Pulmonary artery endothelial cell (primary cell): ENCODE data around the gene FASTKD2. TPM values are rescaled to one million over a fixed set of nuclear protein-coding genes. Genes with fewer than 3 reads are reported as not detected.

Experiments used
- DNase-seq: peaks from one replicate; pipeline ENCODE4 v3.0.0-alpha.2; 2011; ENCODE audit warnings: low read depth, low spot score
- total RNA-seq: library from RNA; depleted of rRNA; stranded (reverse); fragments of >200 nt; gene quantifications from 2 replicates; pipeline ENCODE4 v1.2.3, GENCODE V29; 2014

FASTKD2 gene
- 47.2 and 58.1 TPM in 2 replicates for total RNA-seq

DNA sequence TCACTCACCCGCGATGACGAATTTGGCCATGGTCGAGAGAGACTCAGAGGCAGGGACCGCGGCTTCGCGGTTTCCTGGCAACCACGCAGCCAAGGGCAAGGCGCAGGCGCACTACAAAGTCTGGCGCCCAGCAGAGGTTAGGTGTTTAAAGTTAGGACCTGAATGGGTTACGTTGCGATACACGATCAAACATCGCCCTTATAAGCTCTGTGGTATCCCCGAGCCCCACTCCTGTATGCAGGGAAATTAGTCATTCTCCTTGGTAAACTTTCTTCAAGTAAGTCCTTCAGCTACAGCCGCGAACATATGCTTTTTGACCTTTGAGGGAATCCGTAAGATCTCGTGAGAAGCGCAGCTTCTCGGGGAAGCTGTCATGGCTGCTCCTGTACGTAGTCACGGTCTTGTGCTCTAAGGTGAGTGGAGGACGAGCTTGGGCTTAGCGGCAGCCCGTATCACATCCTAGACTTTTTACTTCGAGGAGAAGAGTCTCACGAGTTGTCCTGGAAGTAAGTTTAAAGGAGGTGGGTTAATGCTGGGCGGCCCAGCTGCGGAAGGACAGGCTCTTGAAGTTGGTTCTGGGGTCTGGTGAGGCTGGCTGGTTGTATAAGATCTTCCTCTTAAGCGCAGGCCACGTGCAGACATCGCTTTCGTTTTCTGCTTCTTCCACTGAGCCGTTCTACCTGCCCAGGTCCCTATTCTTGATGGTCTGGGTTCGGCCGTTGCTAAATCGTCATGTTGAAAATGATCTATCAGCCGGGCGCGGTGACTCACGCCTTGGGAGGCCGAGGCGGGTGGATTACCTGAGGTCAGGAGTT, at the start of gene FASTKD2, which contains the start of gene MDH1B:
Gene FASTKD2 (plus strand): TSS at position 365 of the 815 bp plus-strand sequence. CDS start 1,088 bp downstream, outside the sequence.
Gene MDH1B (minus strand): TSS at position 87 of the 815 bp plus-strand sequence. CDS start 57 bp downstream, at position 30.
- DNase-seq, result peak; percentile 84

DNA sequence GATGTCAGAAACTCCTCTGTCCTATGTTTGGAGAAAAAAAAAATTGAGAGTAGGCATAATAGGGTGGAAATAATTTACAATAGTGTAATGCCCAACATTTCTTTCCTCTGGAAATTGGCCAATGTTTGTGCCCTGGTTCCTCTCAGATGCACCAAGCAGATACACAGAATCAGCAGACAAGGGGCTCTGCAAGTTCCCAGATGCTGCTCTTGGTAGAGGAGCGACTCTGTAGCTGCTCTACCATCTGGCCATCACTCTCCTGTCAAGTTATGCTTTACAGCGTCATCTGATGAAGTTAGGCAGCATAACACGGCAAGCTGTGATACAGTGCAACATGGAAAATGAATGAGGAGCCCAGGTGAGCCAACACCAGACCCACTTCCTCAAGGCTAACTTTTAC, 48.8 kb upstream of the FASTKD2 start:
- DNase-seq, result no peak

DNA sequence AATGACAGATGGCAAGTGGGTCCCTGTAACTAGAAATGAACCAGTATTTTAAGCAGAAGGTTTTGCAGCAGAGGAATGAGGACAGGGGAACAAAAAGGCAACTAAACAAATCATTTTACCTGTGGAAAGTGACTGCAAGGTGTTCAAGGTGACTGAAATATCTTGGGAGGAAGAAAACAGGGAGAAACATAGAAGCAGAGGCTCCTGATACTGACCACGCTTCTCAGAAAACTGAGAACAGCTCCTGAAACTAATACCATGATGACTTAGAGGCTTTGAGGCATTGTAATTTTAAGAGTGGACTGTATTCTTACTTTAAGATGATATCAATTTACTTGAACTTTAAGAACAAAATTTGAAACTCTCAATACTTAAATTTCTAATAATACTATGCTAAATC, 47.1 kb upstream of the FASTKD2 start, which contains the start of gene DYTN:
Gene DYTN (minus strand): TSS at position 101 of the 400 bp plus-strand sequence. CDS start 117 bp downstream, outside the sequence.
- DNase-seq, result no peak

DNA sequence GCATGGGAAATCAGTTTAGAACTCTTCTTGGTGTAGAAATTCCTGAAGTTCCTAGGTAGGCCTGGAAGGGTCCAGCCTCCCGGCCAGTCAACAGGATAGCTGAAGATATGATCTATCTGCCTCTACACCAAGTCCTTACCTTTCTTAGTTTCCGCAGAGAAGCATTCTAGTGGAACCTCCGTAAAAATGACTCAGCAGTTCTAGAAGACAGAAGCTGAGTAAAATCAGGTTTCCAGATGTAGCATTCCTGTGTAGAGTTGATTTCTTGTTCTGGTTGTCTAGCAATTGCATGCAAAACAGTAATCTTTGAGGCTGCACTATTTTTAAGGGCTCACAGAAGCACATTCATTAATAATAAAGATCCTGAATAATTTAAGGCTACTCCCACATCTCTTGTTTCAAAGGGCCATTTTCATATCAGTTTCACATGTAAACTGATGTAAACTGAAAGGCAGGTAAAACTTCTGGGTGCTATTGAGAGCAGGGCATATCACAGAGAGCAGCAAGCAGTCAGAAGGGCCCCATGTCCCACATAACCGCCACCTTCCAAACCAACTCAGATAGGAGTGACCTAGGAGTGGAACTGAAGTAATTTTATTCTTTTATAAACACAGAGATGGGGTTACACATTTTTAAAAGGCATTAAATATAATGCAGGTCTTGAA, 44.0 kb upstream of the FASTKD2 start:
- DNase-seq, result no peak

DNA sequence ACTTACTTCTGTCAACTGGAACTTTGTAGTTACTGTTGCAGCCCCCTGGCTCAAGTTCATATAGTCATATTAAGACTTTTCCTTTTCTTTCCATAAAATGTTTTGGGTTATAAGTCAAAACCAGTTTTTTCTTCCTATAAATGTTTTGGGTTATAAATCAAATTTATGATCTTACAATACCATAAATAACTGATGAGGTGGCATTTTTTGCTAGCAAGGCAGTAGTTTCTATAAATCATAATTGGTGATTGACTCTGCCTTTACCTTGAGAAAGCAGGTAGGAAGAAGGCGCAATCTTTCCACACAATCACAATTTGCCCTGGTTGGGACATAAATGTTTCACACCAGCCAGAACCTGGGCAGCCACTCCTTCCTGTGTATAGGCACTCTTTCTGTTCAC, 42.1 kb upstream of the FASTKD2 start:
- DNase-seq, result no peak

DNA sequence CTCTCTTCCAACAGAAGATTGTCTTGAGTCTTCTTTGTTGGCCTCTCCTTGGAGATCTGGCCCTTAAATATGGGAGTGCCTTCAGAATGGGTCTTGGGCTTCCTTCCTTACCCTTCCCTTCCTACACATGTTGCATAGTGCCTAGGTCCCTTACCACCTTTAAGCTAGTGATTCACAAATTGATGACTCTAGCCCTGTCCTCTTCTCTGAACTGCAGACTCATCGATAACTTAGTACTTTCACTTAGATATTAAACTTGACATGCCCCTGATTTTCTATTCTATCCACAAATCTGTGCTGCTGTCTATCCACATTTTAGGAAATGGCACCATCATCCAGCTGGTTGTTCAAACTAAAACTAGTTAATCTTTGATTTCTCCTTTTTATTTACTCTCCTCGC, 38.1 kb upstream of the FASTKD2 start:
- DNase-seq, result no peak

DNA sequence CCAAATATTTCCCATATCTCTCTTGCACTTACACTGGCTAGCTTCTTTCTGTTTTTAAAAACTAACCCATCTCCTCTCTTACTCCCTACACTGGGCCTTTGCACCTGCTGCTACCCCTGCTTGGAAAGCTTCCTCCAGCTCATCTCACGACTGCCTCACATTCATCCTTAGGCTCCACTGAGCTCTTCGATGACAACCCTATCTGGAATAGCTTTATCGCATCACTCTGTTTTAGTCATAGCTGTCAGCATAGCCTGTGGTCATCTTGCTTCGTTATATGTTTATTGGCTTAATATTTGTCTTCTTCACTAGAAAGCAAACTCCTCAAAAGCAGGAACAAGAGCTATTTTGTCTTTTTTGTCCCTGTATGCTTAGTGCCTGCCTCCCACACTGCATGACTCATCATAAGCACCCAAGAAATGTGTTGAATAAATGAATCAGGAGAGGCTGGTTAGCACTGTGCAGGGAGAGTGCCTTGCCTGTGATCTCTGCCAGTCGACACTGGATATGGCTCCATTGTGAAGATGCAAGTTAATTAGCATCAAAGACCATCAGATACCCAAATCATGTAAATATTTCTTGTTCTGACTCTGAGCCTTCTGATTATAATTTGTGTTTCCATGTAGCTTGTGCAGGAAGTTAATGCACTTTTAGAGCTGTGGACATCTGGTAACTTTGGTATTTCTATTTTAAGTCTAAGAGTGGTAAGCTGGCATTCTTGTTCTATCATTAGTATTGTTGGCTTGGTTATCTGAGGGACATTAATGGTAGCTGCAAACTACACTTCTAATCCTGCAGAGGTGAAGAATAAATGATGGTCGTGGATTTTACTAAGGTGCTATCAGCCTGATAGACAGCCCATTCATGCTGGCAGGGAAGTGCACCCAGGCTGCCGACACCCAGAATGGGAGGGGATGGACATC, 36.9 kb upstream of the FASTKD2 start:
- DNase-seq, result no peak

- DNase-seq, result no peak
Measured at GRCh38 chr2:206733341-206733740, 32.1 kb upstream of the FASTKD2 start.

DNA sequence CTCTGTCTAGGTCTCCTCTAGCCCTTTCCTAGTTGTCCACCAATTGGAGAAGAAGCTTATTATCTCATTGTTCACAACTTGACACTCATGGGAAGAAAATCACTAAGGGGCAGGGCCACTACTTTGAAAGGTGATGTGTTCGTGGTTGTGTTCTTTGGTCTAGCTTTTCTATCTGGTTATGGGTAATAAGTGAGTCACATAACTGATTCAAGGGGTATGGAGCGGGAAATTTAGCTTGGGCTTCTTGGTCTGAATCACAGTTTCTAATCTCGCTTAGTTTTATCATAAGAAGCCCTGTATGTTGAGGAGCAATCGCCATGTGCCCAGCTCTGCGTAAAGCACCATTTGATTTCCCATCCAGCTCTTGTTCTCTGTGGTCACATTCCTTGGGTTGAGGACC, 28.5 kb upstream of the FASTKD2 start:
- DNase-seq, result no peak

DNA sequence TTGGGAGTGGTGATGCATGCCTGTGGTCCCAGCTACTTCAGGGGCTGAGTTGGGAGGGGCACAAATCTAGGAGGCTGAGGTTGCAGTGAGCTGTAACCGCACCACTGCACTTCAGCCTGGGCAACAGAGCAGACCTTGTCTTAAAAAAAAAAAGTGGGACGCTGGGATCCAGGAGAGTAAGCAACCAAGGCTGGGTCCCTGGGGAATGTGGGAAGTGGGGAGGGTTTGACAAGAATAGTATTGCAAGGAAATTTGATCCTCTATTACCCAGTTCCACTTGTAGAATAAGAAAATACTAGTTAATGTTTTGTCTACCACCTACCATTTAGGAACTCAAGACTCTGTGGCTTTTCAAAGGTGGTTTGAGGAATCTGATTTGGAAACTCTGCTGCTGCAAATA, 26.1 kb upstream of the FASTKD2 start:
- DNase-seq, result no peak

- no peak for DNase-seq
Measured at GRCh38 chr2:206740800-206741199, 24.6 kb upstream of the FASTKD2 start.

- no peak for DNase-seq
Measured at GRCh38 chr2:206756816-206757215, 8.6 kb upstream of the FASTKD2 start.

- no peak for DNase-seq
Measured at GRCh38 chr2:206764673-206765241, 649 bp upstream of the FASTKD2 start.

DNA sequence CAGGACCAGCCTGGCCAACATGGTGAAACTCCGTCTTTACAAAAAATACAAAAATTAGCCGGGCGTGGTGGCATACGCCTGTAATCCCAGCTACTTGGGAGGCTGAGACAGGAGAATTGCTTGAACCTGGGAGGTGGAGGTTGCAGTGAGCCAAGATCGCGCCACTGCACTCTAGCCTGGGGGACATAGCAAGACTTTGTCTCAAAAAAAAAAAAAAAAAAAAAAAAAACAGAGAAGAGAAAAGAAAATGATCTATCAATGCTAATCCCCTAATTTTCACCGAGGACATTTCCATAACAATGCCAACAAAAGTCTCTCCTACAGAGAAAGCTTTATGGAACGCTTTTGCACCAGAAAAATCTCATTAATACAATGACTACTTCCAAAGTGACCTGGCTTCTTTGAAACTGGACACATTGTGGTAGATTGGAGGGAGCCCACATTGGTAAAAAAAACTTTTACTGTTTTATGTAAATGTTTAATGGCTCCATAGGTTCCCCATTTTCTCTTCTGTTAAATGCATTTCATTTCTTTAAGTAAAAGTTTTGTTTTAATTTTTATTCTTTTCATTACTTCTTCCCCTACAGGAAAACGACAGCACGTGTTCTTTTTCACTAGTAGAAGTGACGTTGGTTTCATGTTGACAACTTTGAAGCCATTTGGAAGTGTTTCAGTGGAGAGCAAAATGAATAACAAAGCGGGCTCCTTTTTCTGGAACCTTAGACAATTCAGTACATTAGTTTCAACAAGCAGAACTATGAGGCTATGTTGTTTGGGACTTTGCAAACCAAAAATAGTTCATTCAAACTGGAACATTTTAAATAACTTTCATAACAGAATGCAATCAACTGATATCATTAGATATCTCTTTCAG, 888 bp downstream of the FASTKD2 start:
- DNase-seq, result no peak

GRCh38 chr2:206774871-206775270, 9.5 kb downstream of the FASTKD2 start:
- no peak for DNase-seq

DNA sequence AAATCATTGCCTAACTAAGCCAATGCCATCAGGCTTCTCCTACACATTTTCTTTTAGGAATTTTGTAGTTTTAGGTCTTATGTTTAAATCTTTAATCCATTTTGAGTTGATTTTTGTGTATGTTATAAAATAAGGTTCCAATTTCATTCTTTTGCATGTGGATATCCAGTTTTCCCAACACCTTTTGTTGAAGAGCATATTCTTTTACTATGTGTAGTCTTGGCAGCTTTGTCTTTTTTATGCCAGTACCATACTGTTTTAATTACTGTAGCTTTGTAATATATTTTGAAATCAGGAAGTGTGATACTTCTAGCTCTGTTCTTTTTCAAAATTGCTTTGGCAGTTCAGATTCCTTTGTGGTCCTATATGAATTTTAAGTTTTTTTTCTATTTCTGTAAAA, 11.0 kb downstream of the FASTKD2 start:
- no peak for DNase-seq

DNA sequence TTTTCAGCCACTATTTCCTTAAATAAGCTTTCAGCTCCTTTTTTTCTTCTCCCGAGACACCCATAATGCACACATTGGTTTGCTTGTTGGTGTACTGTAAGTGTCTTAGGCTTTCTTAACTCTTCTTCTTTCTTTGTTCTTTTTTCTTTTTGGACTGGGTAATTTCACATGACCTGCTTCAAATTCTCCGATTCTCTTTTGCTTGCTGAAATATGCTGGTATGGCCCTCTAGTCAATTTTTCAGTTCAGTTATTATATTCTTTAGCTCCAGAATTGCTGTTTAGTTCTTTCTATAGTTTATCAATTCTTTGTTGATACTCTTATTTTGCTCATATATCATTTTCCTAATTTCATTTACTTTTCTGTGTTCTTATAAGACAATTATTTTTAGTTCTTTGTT, 15.3 kb downstream of the FASTKD2 start:
- no peak for DNase-seq

DNA sequence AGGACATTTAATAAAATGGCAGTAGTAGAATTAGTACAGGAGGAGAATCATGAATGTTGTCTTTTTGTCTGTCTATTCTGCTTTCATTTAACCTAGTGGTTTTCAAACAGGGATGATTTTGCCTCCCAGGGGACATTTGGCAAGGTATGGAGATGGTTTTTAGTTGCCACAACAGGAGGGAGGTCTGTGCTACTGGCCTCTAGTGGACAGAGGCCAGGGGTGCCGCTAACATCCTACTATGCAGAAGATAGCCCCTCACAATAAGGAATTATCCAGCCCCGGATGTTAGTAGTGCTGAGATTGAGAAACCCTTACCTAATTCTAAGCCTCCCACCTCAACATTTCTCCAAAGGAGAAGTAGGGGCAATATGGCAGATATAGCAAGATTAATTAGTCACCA, 18.3 kb downstream of the FASTKD2 start:
- no peak for DNase-seq

DNA sequence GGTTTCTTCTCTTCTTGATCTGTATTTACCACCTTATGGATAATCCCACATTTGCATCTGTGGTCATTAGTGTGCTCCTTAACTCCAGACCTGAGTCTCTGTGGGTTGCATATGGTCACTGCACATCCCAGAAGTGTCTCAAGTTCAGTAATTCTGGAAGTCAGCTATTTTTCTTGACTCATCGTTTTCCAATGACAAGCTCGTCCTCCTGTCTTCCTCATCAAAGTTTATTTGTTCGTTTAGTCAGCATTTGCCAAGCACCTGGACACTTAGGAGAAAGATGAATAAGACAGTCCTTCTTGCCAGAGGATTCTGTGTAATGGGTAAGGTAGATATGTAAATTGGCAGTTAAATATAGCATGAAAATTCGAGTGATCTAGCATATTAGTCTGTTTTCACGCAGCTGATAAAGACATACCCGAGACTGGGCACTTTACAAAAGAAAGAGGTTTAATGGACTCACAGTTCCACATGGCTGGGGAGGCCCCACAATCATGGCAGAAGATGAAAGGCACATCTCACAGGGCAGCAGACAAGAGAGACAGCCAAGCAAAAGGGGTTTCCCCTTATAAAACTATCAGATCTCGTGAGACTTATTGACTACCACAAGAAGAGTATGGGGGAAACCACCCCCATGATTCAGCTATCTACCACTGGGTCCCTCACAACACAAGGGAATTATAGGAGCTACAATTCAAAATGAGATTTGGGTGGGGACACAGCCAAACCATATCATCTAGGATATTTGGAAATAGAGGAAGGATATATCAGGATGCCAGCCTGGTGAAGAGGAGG, 19.4 kb downstream of the FASTKD2 start:
- DNase-seq, result no peak
